ENCODE results near the gene DYDC2. TPM values are rescaled to one million over a fixed set of nuclear protein-coding genes. Genes with fewer than 3 reads are reported as not detected.

DYDC2 gene
- total RNA-seq, 1 donor from 2014 or later = not detected

DNA sequence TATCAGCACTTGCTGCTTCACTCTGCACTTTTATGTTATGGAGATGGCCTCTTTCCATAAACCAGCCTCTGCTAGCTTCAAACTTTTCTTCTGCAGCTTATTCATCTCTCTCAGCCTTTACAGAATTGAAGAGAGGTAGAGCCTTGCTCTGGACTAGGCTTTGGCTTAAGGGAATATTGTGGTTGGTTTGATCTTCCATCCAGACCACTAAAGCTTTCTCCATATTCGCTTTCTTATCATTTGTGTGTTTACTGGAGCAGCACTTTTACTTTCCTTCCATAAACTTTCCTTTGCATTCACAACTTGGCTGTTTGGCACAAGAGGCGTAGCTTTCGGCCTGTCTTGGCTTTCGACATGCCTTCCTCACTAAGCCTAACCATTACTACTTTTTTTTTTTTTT is 23.6 kb downstream of the DYDC2 start:
- no peaks in the 10 kb centered on the region for H4K20me1 ChIP-seq (ENCODE audit: insufficient read depth, low read length)
- no peaks in the 10 kb centered on the region for H3K4me1 Mint-ChIP-seq (ENCODE audit: low read depth, unreplicated experiment)
- no peak overlapping the region for H3K4me3 Mint-ChIP-seq (ENCODE audit: unreplicated experiment)
- no peak for DNase-seq (ENCODE audit: low read depth)
- FAIRE-seq = no peak
- H3K36me3 Mint-ChIP-seq (ENCODE audit: low read depth, unreplicated experiment) = no peaks in the 10 kb centered on the region
- peaks cover 4% of the 10 kb centered on the region for H3K27me3 Mint-ChIP-seq (ENCODE audit: low read depth, unreplicated experiment)
- no peaks in the 10 kb centered on the region for H3K36me3 ChIP-seq (ENCODE audit: insufficient read depth, low read length)
- peaks cover 5% of the 10 kb centered on the region for H3K27me3 ChIP-seq (ENCODE audit: insufficient read depth, low read length)
- H2AFZ ChIP-seq (ENCODE audit: low read depth, low read length) = no peak overlapping the region
- H3K9ac ChIP-seq (ENCODE audit: low read length) = no peak overlapping the region
- no peak overlapping the region for H3K4me3 ChIP-seq (ENCODE audit: insufficient read depth, low read depth, low read length)
- no peak overlapping the region for H3K27ac ChIP-seq (ENCODE audit: low read depth, low read length)
- H3K4me1 ChIP-seq (ENCODE audit: insufficient read depth, low read length) = no peaks in the 10 kb centered on the region
- no peaks in the 10 kb centered on the region for H3K79me2 ChIP-seq (ENCODE audit: insufficient read depth, low read length)
- H3K9me3 Mint-ChIP-seq (ENCODE audit: unreplicated experiment) = no peaks in the 10 kb centered on the region
- no peak overlapping the region for H3K4me2 ChIP-seq (ENCODE audit: low read length)
- H3K9me3 ChIP-seq (ENCODE audit: insufficient read depth, low read depth, low read length) = no peaks in the 10 kb centered on the region
- no peak overlapping the region for H3K27ac Mint-ChIP-seq (ENCODE audit: unreplicated experiment)
- TF ChIP-seq CTCF (IDR thresholded peaks at IDR 0.05; ENCODE audit: insufficient read depth, low read depth, low read length) (no peak), EZH2 (IDR thresholded peaks at IDR 0.05; ENCODE audit: insufficient read depth, low read length) (no peak)

DNA sequence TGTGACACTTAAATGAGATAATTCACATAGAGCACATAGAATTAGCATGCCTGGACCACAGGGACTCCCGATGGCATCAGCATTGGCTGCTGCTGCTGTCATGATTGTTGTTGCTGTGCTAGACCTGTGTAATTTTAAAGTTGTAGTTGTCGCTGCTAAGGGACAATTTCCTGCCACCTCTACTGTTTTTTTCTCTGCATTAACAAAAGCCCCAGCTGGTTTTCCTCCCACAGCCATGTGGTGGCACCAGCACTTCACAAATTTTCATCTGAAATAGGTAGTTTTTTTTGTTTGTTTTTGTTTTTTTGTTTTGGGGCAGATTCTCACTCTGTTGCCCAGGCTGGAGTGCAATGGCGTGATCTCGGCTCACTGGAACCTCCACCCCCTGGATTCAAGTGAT is 26.4 kb downstream of the DYDC2 start:
- Histone ChIP-seq H3K79me2 (ENCODE audit: insufficient read depth, low read length) (no peaks in the 10 kb centered on the region), H3K4me2 (ENCODE audit: low read length) (no peak overlapping the region), H3K27ac (ENCODE audit: low read depth, low read length) (no peak overlapping the region), H4K20me1 (ENCODE audit: insufficient read depth, low read length) (no peaks in the 10 kb centered on the region), H3K27me3 (ENCODE audit: insufficient read depth, low read length) (peaks cover 2% of the 10 kb centered on the region), H3K4me3 (ENCODE audit: insufficient read depth, low read depth, low read length) (no peak overlapping the region), H3K4me1 (ENCODE audit: insufficient read depth, low read length) (no peaks in the 10 kb centered on the region), H3K9me3 (ENCODE audit: insufficient read depth, low read depth, low read length) (no peaks in the 10 kb centered on the region), H3K9ac (ENCODE audit: low read length) (no peak overlapping the region), H2AFZ (ENCODE audit: low read depth, low read length) (peak overlapping the region; percentile 18), H3K36me3 (ENCODE audit: insufficient read depth, low read length) (no peaks in the 10 kb centered on the region)
- no peak for TF ChIP-seq EZH2 (IDR thresholded peaks at IDR 0.05; ENCODE audit: insufficient read depth, low read length)
- peak; percentile 61 for TF ChIP-seq CTCF (IDR thresholded peaks at IDR 0.05; ENCODE audit: insufficient read depth, low read depth, low read length)
- no peak for FAIRE-seq
- Mint-ChIP-seq H3K27me3 (ENCODE audit: low read depth, unreplicated experiment) (no peaks in the 10 kb centered on the region), H3K4me3 (ENCODE audit: unreplicated experiment) (no peak overlapping the region), H3K36me3 (ENCODE audit: low read depth, unreplicated experiment) (no peaks in the 10 kb centered on the region), H3K4me1 (ENCODE audit: low read depth, unreplicated experiment) (no peaks in the 10 kb centered on the region), H3K9me3 (ENCODE audit: unreplicated experiment) (no peaks in the 10 kb centered on the region), H3K27ac (ENCODE audit: unreplicated experiment) (no peak overlapping the region)
- DNase-seq (ENCODE audit: low read depth) = no peak

- Histone ChIP-seq H3K4me2 (ENCODE audit: low read length) (no peak overlapping the region), H3K9me3 (ENCODE audit: insufficient read depth, low read depth, low read length) (no peaks in the 10 kb centered on the region), H3K9ac (ENCODE audit: low read length) (no peak overlapping the region), H3K79me2 (ENCODE audit: insufficient read depth, low read length) (no peaks in the 10 kb centered on the region), H3K27me3 (ENCODE audit: insufficient read depth, low read length) (no peaks in the 10 kb centered on the region), H3K4me1 (ENCODE audit: insufficient read depth, low read length) (no peaks in the 10 kb centered on the region), H3K27ac (ENCODE audit: low read depth, low read length) (no peak overlapping the region), H2AFZ (ENCODE audit: low read depth, low read length) (no peak overlapping the region), H3K4me3 (ENCODE audit: insufficient read depth, low read depth, low read length) (no peak overlapping the region), H4K20me1 (ENCODE audit: insufficient read depth, low read length) (no peaks in the 10 kb centered on the region), H3K36me3 (ENCODE audit: insufficient read depth, low read length) (no peaks in the 10 kb centered on the region)
- no peak for FAIRE-seq
- H3K27me3 Mint-ChIP-seq (ENCODE audit: low read depth, unreplicated experiment) = peaks cover 12% of the 10 kb centered on the region
- H3K4me3 Mint-ChIP-seq (ENCODE audit: unreplicated experiment) = no peak overlapping the region
- DNase-seq (ENCODE audit: low read depth) = no peak
- peaks cover 3% of the 10 kb centered on the region for H3K9me3 Mint-ChIP-seq (ENCODE audit: unreplicated experiment)
- TF ChIP-seq CTCF (IDR thresholded peaks at IDR 0.05; ENCODE audit: insufficient read depth, low read depth, low read length) (no peak), EZH2 (IDR thresholded peaks at IDR 0.05; ENCODE audit: insufficient read depth, low read length) (no peak)
- no peaks in the 10 kb centered on the region for H3K36me3 Mint-ChIP-seq (ENCODE audit: low read depth, unreplicated experiment)
- no peak overlapping the region for H3K27ac Mint-ChIP-seq (ENCODE audit: unreplicated experiment)
- peaks cover 2% of the 10 kb centered on the region for H3K4me1 Mint-ChIP-seq (ENCODE audit: low read depth, unreplicated experiment)
Observed at GRCh38 chr10:80390740-80391139, 34.2 kb downstream of the DYDC2 start.
